IPS DF 6.9 (cell line): Measurements from ENCODE around the gene MCRIP1.

Experiments
- DNase-seq: peaks from one replicate; pipeline ENCODE4 v3.0.0-alpha.2; 2013; ENCODE audit warnings: low read depth, low spot score
- H3K27ac ChIP-seq: one replicate; pipeline ENCODE4 v1.5.1; 2013; ENCODE audit warnings: low read length, control low read depth
- H3K27me3 ChIP-seq: 2 replicates; pipeline ENCODE4 v1.6.1; 2013; ENCODE audit warnings: mild to moderate bottlenecking, low read length; ENCODE audit not compliant: control insufficient read depth, insufficient read depth
- H3K36me3 ChIP-seq: 2 replicates; pipeline ENCODE4 v1.6.1; 2013; ENCODE audit warnings: low read length; ENCODE audit not compliant: control insufficient read depth, insufficient read depth
- H3K4me1 ChIP-seq: 2 replicates; pipeline ENCODE4 v1.6.1; 2013; ENCODE audit warnings: low read length; ENCODE audit not compliant: control insufficient read depth, insufficient read depth
- H3K4me3 ChIP-seq: 2 replicates; pipeline ENCODE4 v1.5.1; 2013; ENCODE audit warnings: mild to moderate bottlenecking, low read length
- H3K9me3 ChIP-seq: 2 replicates; pipeline ENCODE4 v1.6.1; 2013; ENCODE audit warnings: low read length, inconsistent platforms; ENCODE audit not compliant: control insufficient read depth, insufficient read depth
- WGBS: extraction: QIAGEN DNeasy Blood & Tissue Kit; methylation state at CpG from one replicate; pipeline ENCODE4 v1.1.7; 2013; ENCODE audit warnings: mixed read lengths, missing lambda C conversion rate; ENCODE audit not compliant: insufficient read length, insufficient coverage; 5-methylcytosine and 5-hydroxymethylcytosine counted together

Gene MCRIP1

DNA sequence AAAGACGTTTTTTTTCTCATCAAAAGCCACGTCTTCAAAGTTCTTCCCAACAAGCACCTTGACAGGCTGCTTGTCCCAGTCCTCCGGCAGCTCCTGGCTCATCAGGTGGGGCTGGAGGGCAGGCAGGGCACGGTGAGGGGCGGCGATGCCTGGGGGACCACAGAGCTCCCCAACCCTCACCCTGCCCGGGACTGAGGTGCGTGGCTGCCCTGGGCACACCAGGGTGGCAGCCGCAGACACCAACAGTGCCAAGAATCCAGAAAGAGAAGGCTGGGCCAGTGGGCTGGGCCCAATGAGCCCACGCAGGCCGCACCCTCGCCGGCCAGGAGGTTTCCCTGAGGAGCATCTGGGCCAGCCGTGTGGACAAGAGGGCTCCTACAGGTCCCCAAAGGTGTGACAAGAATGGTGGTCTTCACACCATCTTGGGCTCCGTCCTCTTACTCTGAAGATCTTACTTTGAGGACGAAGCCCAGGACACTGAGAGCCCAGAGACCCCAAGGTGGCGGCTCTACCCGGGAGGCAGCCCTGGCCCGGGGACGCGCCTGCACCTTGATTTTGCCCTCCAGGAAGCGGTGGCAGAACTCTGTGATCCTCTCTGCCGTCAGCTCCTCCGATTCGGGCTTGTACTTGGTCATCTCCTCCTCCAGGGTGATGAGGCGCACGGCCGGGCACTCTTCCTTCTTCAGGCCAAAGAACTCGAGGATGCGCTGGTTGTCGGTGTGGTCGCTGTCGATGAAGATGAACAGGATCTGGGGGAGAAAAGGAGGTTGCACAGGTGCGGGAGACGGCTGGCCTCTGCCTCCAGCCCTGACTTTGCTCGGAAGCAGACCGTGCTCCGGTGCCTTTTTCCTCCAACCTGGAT is 13.0 kb upstream of the MCRIP1 start:
- Histone ChIP-seq H3K27ac (no peak overlapping the region), H3K9me3 (no peaks in the 10 kb centered on the region), H3K4me3 (no peak overlapping the region), H3K27me3 (no peaks in the 10 kb centered on the region), H3K4me1 (no peaks in the 10 kb centered on the region), H3K36me3 (peaks cover 46% of the 10 kb centered on the region)
- DNase-seq: no peak
- no CpG with 5 or more reads among the region's 38 CpGs for WGBS

DNA sequence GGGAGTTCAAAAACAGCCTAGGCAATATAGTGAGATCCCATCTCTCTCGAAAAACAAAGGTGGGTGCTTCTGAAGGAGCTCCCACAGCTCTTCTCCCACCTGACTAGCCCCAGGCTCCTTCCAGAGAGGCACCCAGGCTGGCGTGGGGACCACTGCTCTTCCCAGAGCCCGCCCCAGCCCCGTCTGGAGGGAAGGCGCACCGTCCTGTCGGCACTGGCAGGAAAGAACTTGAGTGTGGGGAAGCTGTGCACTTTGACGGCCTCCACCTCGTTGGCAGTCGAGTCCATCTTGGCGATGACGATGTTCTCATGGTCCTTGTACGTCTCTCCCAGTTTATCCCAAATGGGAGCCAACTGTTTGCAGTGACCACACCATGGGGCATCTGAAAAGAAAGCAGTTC is 12.3 kb upstream of the MCRIP1 start:
- no peaks in the 10 kb centered on the region for H3K4me1 ChIP-seq
- no peak for DNase-seq
- no peak overlapping the region for H3K4me3 ChIP-seq
- WGBS: no CpG with 5 or more reads among the region's 13 CpGs
- no peak overlapping the region for H3K27ac ChIP-seq
- no peaks in the 10 kb centered on the region for H3K9me3 ChIP-seq
- no peaks in the 10 kb centered on the region for H3K27me3 ChIP-seq
- peaks cover 46% of the 10 kb centered on the region for H3K36me3 ChIP-seq

DNA sequence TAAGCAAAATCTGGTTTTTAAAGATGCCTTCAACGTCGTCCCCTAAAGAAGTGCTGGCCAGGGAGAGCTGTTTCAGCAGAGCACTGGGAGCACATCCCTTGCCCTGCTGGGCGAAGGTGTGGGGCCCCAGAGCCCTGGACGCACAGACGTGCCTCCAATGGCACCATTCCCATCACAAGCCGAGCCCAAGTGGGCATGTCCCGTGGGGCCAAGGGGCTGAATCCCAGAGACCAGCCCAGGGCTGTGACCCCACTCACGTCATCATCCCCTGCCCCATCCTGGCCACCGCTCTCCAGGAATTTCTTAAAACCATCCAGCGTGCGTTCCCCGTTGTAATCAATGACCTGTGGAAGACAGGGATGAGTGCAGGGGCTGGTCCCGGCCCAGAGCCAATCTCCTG is 11.8 kb upstream of the MCRIP1 start:
- no peak overlapping the region for H3K4me3 ChIP-seq
- peaks cover 46% of the 10 kb centered on the region for H3K36me3 ChIP-seq
- no peaks in the 10 kb centered on the region for H3K27me3 ChIP-seq
- no peak overlapping the region for H3K27ac ChIP-seq
- H3K9me3 ChIP-seq: no peaks in the 10 kb centered on the region
- no peak for DNase-seq
- H3K4me1 ChIP-seq: no peaks in the 10 kb centered on the region
- no CpG with 5 or more reads among the region's 13 CpGs for WGBS

DNA sequence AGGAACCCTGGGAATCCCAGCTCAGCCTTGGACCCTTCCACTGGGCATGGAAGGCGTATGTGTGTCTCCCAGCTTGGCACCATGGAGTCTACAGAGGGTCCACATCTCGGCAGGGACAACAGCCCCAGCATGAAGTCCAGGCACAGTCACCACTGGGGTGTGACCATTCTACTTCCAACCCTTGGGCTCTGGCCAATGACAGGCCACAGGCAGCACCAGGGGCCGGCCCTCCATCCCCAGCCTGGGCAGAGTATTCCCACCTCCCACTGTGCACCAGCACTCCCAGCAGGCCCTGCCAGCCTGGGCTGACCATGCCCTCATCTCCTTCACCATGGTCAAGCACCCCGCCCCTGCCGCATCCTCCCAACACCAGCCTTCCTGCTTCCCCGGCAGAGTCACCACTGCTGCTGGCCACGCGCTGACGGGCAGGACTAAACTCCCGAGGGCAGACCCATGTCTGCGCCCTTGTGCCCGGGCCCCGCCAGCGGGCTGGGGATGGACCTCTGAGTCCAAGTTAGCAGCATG is 11.3 kb upstream of the MCRIP1 start:
- Histone ChIP-seq H3K27ac (no peak overlapping the region), H3K4me1 (no peaks in the 10 kb centered on the region), H3K4me3 (no peak overlapping the region), H3K36me3 (peaks cover 46% of the 10 kb centered on the region), H3K9me3 (no peaks in the 10 kb centered on the region), H3K27me3 (no peaks in the 10 kb centered on the region)
- DNase-seq: no peak
- no CpG with 5 or more reads among the region's 14 CpGs for WGBS

DNA sequence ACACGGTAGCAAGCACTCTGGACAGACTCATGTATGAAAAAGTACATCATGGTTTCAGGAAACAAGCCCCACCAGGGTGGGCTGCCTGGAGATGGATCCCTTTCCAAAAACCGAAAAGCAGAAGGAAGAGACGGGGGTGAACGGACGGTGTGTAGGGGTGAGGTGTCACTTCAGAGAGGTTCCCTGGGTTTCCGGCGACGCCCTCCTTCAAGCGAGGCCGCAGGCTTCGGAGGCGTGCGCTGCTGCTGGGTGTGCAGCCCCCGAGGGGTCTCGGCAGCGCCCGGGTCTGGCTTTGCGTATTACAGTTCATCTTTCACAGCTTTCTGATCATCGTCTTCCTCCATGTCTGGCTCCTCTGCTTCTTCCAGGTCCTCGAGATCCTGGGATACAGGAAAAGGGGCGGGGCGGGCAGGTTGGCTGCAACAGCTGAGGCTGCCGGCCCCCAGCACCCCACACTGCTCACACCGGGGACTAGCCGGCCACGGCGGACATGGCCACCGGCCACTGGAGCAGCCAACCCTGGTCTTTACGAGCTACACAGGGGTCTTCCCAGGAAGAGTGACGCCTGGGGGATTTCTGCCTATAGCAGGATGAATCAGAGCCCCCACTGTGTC is 10.7 kb upstream of the MCRIP1 start:
- H3K36me3 ChIP-seq: peaks cover 46% of the 10 kb centered on the region

DNA sequence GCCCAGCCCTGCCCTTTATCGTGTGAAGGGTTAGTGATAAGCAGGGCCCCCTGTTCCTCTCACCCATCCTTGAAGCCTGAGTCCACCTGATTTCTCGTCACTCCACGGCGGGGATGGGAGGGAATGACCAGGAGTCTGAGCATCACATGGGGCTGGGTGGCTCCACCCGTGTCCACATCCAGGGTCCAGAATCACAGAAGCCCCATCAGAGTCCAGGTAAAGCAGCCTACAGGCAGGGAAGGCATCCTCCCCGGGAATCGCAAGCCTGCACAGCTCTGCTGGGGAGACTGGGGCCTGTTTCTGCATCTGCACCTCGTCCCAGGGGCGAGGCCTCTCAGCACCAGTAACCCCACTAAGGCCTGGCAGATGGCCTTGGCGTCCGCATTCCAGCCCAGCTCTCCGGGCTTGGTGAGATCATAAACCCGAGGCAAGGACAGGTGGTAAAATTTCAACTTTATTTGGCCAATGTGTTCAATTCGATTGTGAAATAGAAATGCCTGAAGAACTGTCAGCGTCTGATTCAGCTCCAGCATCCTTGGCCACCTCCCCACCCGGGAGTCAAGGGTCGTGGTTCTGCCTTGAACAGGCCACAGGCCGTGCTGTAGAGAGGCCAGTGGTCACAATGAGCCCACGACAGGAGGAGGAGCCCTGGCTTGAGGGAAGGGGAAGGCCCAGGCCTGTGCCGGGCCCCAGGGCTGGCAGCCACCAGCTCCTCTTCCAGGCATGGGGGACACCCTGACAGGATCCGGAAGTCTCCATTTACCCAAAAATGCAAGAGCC is 9.8 kb upstream of the MCRIP1 start:
- Histone ChIP-seq H3K4me1 (no peaks in the 10 kb centered on the region), H3K36me3 (peaks cover 46% of the 10 kb centered on the region), H3K9me3 (no peaks in the 10 kb centered on the region), H3K27ac (no peak overlapping the region), H3K4me3 (no peak overlapping the region), H3K27me3 (no peaks in the 10 kb centered on the region)
- WGBS: no CpG with 5 or more reads among the region's 21 CpGs
- no peak for DNase-seq

More for the DNA sequence above, 10.7 kb upstream of the MCRIP1 start:
- H3K27ac ChIP-seq: no peak overlapping the region
- no peak for DNase-seq
- H3K4me3 ChIP-seq: no peak overlapping the region
- no peaks in the 10 kb centered on the region for H3K9me3 ChIP-seq
- no peaks in the 10 kb centered on the region for H3K4me1 ChIP-seq
- WGBS: no CpG with 5 or more reads among the region's 30 CpGs
- no peaks in the 10 kb centered on the region for H3K27me3 ChIP-seq

DNA sequence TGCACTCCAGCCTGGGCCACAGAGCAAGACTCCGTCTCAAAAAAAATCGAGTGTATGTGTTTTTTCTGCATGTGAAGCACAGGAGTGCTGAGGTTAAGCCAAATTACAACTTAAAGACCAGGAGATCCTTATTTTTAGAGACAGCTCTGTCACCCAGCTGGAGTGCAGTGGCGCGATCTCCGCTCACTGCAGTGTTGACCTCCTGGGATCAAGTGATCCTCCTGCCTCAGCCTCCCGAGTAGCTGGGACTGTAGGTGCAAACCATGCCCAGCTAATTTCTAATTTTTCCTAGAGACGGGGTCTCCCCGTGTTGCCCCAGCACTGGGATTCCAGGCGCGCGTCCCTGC is 9.3 kb upstream of the MCRIP1 start:
- Histone ChIP-seq H3K9me3 (no peaks in the 10 kb centered on the region), H3K4me1 (no peaks in the 10 kb centered on the region), H3K27ac (no peak overlapping the region), H3K27me3 (no peaks in the 10 kb centered on the region), H3K36me3 (peaks cover 45% of the 10 kb centered on the region), H3K4me3 (no peak overlapping the region)
- no peak for DNase-seq
- whole genome bisulfite sequencing: no CpG with 5 or more reads among the region's 11 CpGs

DNA sequence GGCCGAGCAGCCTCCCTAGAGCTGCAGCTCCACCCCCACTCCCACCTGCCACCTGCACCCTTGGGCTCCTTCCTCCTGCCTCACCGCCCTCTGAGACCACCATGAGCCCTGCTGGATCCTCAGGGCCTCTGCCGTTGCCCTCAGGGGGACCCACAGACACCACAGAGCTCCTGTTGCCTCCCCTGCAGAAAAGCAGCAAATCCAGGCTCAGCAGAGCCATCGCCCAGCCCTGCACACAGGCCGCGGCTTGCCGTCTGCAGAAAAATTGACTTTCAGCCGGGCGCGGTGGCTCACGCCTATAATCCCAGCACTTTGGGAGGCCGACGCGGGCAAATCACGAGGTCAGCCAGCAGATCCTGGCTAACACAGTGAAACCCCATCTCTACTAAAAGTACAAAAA is 8.8 kb upstream of the MCRIP1 start:
- H3K4me1 ChIP-seq: no peaks in the 10 kb centered on the region
- H3K9me3 ChIP-seq: no peaks in the 10 kb centered on the region
- no CpG with 5 or more reads among the region's 15 CpGs for WGBS
- H3K36me3 ChIP-seq: peaks cover 40% of the 10 kb centered on the region
- no peak for DNase-seq
- no peak overlapping the region for H3K27ac ChIP-seq
- H3K27me3 ChIP-seq: no peaks in the 10 kb centered on the region
- H3K4me3 ChIP-seq: no peak overlapping the region

DNA sequence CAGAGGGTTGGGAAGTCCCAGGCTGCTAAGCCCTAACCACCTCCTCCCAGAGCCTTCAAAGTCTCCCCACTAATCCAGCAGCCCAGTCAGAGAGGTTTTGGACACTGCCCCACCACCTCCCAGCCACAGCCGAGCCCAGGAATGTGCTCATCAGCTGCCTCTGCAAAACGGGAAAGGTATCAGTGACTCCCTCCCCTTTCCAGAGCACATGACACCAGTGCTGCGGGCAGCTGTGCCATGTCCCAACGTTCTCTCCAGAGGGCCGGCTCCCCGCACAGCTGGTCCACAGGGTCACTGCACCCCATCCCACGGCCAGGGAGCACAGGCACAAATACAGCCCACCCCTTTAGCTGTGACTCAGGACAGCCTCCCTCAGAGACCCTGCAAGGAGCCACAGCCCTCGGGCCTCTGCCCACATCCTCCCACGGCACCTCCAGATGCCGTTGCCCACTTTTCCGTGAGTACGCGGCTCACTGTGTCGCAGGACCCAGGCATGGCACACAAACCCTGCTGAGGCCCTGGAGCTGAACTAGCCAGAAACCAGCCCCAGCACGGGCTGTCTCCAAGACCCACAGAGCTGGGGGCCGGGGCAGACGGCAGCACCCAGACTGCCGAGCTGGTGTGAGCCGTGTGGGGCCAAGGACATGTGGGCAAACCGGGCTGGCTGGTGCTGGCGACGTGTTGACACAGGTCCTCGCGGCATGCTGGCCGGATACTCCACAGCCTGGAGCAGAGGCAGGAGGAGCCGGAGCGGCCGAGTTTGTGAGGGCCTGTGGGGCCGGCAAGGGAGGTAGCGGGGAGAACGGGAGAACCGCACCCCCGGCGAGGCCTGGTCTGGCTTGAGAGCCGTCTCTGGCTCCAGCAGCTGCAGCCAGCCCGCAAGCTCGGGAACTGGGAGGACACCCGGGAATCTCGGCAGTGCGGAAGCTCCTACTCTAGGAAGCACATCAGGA is 8.0 kb upstream of the MCRIP1 start:
- Histone ChIP-seq H3K27me3 (no peaks in the 10 kb centered on the region), H3K4me3 (no peak overlapping the region), H3K36me3 (peaks cover 32% of the 10 kb centered on the region), H3K27ac (no peak overlapping the region), H3K4me1 (no peaks in the 10 kb centered on the region), H3K9me3 (no peaks in the 10 kb centered on the region)
- WGBS: no CpG with 5 or more reads among the region's 40 CpGs
- no peak for DNase-seq
